Activated CD8-positive, alpha-beta memory T cell treated with anti-CD3 and anti-CD28 coated beads, Interleukin-2, amount 50 U/mL, for 48 hours (primary cell): Measurements from ENCODE around the gene LHFPL3.

ENCODE experiments used
- DNase-seq: peaks from one replicate; pipeline ENCODE4 v3.0.0-alpha.2; 2020

LHFPL3 gene

DNA sequence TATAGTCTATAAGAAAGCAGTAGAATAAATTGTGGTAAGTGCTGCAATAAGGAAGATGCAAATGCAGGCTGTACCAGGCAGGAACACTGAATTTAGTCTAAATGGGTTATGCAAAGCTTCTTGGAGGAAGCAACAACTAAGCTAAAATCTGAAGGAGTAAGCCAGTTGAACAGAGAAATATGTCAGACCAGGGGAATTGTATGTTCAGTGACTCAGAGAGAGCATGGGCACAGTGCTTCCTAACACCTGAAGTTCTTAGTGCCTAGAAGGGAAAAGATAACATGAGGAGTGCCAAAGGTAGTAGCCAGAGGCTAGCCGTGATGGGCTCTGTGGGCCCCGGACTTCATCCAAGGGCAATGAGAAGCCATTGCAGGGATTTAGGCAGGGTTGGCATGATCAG is 481.5 kb downstream of the LHFPL3 start:
- DNase-seq: no peak

- no peak for DNase-seq
Measured at GRCh38 chr7:104814126-104814525, 485.7 kb downstream of the LHFPL3 start.

GRCh38 chr7:104814671-104815400 is 486.4 kb downstream of the LHFPL3 start:
- DNase-seq: no peak

- DNase-seq: no peak
Measured at GRCh38 chr7:104816537-104816936, 488.1 kb downstream of the LHFPL3 start.

DNA sequence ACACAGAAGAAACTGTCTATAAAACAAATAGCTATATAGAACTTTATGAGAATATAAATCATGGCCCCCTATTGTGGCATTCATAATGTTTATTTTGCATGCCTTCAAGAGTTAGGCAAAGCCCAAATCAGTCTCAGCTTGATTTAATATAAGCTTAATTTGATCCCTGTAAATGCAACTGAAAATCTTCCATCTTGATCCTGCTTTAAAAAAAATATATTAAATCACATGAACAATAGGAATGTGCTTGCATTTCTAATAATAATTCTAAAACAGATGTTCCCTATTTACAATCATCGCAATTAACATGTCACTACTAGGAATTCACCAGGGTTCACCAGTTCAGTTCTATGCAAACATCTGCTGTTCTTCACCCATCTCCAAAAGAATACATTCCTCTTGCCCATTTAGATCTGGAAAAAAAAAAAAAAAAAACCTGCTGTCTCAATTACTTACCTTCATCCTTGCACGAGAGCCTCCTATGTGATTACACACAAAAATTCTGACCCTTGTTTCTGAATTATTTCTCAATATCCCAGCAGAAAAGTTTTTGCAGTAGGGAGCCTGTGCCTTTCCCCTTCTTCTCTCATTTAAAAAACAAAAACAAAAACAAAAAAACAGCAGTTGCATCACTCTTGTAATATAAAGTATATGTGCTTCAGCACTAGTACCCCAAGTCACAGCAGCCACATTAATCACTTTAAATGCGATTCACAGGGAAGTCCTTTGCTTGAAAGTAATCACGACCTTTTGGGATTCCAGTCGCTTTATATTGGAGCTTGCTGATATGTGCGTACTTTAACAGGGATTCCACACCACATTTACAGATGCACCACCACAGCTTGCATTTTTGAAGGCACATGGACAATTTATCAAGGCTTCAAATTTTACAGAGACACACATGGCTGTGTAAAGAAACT is 490.8 kb downstream of the LHFPL3 start:
- DNase-seq: no peak

- DNase-seq: no peak
Measured at GRCh38 chr7:104820836-104821535, 492.6 kb downstream of the LHFPL3 start.

DNA sequence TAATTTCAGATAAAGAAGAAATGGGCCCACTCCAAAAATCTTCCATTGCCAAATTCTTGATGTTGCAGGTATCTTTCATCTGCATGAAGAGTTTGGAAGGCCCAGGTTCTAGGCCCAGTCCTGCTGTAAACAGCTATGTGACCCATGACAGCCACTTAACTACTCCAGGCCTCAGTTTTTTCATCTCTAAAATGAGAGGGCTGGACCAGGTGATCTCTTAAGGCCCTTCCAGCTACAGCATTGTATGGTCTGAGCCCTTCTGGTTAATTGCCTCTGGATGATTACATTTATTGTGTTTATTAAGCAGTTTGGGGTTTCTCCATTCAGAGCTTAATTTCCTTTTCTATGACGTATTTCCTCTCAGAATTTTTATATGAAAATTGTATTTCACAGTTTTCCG is 494.8 kb downstream of the LHFPL3 start:
- no peak for DNase-seq

GRCh38 chr7:104825099-104825498 is 496.7 kb downstream of the LHFPL3 start:
- no peak for DNase-seq

GRCh38 chr7:104826135-104826534 is 497.7 kb downstream of the LHFPL3 start:
- DNase-seq: no peak

DNA sequence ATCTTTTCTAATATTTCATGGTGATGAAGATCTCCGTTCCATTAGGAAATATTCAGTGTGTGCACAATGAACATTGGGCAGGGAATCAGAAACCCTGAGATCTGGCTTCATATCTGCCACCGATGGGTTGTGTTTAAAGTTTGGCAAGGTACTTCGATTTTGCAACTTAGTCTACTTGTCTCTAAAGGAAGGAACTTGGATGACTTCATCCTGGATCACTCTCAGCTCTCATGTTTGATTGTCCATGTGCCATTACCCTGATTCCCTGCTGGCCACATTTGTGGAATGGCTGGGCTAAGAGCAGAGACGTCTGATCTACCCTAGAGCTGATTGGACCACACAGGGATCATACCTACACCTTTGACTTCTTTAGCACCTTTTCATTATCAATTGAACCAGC is 508.6 kb downstream of the LHFPL3 start:
- DNase-seq: no peak

GRCh38 chr7:104838537-104839299 is 510.3 kb downstream of the LHFPL3 start:
- no peak for DNase-seq

- no peak for DNase-seq
Measured at GRCh38 chr7:104839842-104840241, 511.4 kb downstream of the LHFPL3 start.

DNA sequence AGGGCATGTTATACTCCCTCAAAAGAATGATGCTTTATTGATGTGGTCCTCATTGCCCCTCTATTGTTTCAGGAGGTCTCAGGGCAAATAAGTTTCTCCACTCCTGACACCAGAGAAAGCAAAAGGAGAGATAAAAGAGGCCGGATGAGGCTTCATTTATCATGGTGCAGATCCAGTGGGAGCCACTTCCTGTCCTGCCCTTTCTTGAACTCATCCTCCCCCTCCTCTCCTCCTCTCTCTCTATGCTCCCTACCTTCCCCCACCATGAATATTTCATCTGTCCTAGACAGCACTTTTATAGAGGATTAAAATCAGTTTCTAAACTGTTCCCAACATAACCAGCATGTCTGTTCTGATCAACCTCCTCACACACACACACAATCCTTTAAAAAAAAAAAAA is 513.4 kb downstream of the LHFPL3 start:
- no peak for DNase-seq

- no peak for DNase-seq
Measured at GRCh38 chr7:104843198-104843597, 514.8 kb downstream of the LHFPL3 start.

- DNase-seq: no peak
Measured at GRCh38 chr7:104845557-104845956, 517.2 kb downstream of the LHFPL3 start.

GRCh38 chr7:104846731-104847130 is 518.3 kb downstream of the LHFPL3 start:
- no peak for DNase-seq

GRCh38 chr7:104848138-104848990 is 520.0 kb downstream of the LHFPL3 start:
- DNase-seq: peak; percentile 75

GRCh38 chr7:104850374-104850773 is 522.0 kb downstream of the LHFPL3 start:
- DNase-seq: no peak

DNA sequence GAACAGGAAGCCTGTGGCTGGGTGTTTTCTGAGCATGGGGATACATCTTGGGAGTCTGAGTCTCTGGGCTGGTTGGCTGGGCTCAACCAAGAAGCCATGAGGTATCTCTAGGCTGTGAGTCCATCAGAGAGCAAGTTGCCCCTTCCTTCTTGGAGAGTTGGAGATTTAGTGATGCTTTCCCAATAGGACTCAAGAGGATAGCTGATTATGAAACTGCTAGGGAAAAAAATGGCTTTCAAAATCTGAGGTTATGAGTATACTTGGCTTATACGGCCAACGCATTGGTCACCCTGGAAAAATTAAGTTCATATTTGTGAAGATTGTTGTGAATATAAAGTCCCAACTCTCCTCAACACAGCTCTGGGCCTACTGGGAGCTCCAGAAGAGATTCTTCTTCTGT is 522.9 kb downstream of the LHFPL3 start:
- DNase-seq: no peak

DNA sequence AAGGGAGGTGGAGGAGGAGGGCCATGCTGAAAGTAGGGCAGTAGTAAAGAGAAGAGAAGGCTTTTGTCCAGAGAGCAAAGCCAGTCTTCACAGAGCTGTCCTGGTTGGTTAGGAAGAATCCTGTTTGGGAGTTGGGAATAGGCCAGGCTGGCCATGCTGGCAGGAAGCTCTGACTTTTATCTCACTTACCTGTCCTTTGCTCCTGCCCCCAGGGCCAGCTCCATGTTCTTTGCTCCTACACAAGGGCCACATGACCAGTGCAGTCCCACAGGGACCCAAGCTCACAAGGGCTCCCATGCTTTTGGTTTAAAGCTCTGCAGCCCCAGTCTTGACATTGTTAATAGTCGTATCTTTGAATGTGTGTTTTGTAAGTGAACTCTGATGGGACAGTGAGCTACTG is 524.0 kb downstream of the LHFPL3 start:
- no peak for DNase-seq

DNA sequence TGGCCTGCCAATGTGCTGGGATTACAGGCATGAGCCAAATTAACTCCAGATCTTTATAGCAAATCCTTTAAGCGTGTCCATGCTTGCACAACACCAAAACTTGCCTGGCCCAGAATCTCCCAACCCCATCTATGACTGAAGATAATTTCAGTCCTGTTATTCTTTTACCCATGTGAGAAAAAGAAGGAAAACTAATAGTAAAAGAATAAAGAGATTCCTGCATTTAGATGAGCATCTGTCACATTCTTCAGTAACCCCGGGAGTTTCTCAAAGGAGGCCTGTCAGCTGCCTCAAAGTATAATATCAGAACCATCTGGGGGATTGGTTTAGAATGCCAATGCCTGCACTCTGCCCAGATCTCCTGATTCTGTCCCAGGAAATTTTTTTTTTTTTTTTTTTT is 527.5 kb downstream of the LHFPL3 start:
- DNase-seq: no peak
